ENCODE results near the gene CCNQ.

Gene CCNQ

DNA sequence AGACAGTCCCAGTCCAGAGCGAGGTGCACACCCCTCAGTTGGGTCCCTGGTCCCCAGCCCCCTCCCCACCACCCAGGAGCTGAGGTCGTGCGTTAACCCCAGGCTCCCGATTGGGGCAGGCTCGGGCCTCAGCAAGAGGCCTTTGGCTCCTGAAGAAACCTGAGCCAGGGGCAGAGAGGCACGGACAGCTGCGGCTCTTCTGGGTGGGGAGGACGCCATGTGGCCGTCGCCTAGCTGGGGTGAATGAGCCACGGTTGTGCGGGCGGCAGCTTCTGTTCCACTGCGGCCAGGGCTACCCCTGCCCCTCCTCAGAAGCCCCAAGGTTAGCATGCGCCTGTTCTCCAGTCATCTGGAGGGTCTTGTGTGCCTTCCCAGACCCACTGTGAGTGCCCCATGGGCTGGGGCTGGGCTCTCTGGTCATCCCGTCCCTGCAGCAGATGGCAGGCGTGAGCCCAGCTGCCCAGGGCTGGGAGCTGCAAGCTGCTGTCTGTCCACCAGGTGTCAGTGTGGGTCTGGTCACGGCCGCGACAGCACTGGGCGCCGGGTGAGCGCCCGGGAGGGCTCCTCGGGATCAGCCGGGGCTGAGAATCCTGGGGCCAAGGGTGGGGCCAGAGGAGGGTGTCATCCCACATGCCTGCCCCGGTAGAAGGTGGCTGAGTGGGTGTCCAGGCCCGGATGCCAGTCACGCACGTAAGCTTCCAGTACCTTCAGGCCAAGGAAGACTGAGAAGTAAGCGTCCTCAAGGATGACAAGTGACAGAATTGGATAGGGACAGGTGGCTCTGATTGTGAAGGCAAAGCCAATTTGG, 59.6 kb downstream of the CCNQ start:
- peak; percentile 59 for DNase-seq

DNA sequence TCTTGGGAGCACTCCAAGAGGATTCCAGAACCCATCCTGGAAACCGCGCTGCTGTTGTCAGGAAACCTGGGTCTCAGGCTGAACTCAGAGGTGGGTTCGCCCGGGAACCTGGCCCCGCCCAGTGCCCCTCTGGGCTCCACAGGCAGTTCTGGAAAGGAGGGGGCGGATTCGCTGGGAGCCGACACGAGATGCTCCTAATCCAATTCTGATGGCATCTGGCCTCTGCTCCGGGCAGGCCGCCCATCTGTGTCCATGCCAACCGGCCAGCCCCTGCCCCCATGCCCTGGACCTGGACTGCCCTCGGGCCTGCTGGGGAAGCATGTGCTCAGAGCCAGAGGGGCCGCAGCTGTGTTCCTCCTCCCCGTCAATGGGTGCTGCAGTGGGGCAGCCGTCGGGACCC, 60.5 kb downstream of the CCNQ start:
- DNase-seq, result no peak

All from right kidney (tissue), 1 donor.